NK-92 (cell line): ENCODE data around the gene CFL2.
"Not testable (repeated sequence)": the region's sequence is repeated elsewhere in the genome, so short reads cannot be mapped to it uniquely, and the experiment has no call there.

Source experiments
- DNase-seq: peaks from one replicate; lab custom pipeline; 2025; ENCODE audit not compliant: unreplicated experiment; lab: John Stamatoyannopoulos, UW

CFL2 gene

DNA sequence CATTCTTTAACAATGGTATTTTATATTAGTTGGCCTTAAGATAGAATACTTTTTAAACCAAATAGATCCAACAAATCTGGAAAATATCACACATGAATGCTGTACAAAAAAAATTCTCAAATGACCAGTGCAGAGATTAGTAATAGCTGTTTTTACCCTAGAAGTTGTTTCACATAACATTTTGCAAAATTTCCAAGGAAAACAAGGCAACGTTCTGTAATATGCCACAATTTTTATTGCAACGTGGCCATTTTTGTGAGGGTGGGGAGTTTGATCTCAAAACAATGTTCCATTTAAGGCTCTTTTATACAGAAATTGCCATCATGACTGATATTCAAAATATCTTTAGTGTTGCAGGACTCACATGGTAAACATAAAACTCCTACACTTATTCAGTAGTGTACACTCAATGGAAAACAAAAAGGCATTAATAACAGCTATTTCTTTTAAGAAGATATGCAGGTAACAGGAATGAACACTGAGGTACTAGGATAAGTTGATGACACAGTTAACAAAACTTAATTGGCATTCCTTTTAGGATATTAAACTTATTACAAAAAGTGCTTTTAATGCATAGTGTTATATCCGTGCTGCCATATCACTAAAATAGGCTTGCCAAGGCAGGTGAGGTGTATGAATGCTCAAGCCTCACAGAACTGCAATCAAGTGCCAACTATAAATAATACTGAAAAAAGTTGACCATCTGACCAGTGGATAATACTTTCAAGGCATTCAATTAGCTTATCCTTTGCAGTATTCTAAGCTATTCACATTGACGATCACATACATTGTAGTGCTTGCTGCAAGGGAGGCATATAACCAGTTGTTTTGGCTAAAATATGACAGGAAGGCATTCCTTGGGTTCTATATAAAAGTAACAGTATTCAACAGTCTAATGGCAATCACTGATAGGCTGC, 2.3 kb downstream of the CFL2 start:
- no peak for DNase-seq

DNA sequence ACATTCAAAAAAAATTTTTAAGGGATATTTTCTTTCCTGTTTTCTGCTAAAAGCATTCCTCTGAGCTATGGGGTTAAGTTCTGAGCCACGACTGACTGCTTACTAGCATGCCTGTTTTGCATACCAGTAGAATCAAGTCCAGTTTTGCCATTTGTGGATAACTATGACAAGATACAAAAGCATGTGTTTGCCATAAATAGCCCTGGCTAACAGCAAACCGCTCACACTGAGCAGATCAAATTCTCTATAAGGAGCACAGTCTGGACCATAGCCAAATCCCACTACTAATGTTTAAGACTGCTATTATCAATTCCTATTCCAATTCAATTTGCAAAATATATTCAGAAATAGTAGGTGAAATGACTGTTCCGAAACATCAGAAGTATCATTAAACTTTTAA, 3.2 kb downstream of the CFL2 start:
- DNase-seq: no peak

DNA sequence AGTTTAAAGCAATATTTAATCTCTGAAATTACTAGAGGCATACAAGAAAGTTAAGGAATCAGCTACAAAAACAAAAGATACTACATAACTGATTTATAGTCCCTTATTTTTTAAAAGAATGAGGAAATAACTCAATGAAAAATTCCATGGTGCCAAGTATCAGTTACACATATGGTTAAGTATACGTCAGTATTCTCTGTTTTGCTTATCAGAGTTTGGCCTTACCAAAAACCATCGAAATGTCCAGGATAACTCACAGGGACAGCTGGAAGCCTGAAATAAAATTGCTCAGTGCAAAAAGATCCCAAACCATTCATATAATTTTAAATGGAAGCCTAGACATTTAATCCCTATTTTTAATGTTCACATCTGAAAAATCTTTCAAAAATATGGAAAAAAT, 3.6 kb downstream of the CFL2 start:
- no peak for DNase-seq

GRCh38 chr14:34710006-34710405, 4.4 kb downstream of the CFL2 start:
- no peak for DNase-seq

DNA sequence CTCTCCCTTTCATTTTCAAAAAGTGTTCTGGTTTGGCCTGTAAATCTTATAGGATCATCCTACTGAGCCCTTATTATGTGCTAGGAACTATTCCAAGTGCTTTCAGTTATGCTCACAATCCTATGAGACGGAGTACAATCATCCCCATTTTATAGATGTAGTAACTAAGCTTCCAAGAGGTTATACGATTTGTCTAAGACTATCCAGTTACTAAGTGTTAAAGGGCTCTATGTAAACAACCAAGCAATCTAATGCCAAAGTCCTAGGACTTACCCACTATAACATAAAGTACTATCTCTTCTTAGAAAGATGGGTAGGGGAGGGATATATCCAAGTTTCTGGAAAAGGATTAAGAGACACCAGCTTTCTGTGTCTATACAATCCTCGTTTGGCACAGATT, 6.7 kb downstream of the CFL2 start:
- DNase-seq: no peak

DNA sequence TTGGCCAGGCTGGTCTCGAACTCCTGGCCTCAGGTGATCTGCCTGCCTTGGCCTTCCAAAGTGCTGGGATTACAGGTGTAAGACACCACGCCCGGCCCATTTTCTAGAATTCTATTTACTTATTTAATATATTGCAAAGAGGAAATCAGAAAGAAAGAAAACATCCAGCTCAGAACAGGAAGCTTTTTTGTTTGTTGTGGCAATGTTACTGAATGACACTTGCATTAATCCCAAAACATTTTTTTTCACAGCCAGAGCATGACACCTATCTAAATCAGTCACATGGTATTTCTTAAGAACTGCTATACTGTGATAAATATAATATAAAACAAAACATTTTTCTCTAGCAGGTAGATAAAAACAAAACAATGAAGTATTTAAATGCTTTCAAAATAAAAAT, 12.6 kb downstream of the CFL2 start:
- DNase-seq: no peak

DNA sequence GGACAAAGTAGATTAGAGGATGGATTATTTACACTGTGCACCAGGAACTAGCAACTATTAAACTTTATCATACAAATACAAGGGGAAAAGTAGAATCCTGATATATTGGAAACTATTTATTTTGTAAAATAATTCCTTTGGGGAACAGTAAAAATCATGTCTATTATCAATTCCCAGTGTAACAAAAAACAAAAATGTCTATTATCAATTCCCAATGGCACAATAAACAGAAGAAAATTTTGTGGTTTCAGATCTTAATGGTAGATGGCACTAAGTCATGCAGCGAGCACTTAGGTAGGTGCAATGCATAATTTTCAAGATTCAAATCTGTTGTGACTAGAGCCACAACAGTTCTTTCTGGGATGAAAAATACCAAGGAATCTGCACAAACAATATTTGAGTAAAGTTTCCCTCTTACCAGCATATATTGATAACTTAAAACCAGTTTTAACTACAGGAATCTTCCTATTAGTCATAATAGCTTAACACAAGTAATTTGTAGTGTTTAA, 13.7 kb downstream of the CFL2 start:
- no peak for DNase-seq

- DNase-seq: no peak
Observed at GRCh38 chr14:34699873-34700621, 14.3 kb downstream of the CFL2 start.

DNA sequence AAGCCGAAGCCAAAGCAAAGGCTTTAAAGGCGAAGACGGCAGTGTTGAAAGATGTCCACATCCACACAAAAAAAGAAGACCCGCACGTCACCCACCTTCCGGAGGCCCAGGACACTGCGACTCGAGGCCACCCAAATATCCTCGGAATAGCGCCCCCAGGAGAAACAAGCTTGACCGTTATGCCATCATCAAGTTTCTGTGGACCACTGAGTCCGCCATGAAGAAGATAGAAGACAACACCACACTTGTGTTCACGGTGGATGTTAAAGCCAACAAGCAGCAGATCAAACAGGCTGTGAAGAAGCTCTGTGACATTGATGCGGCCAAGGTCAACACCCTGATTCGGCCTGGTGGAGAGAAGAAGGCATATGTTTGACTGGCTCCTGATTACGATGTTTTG, 20.2 kb downstream of the CFL2 start:
- not testable (repeated sequence) for DNase-seq

GRCh38 chr14:34693228-34693939, 21.0 kb downstream of the CFL2 start:
- DNase-seq: no peak

GRCh38 chr14:34692898-34693227, 21.5 kb downstream of the CFL2 start:
- DNase-seq: no peak

- DNase-seq: no peak
Observed at GRCh38 chr14:34692348-34692747, 22.0 kb downstream of the CFL2 start.

GRCh38 chr14:34691206-34691605, 23.2 kb downstream of the CFL2 start:
- DNase-seq: no peak

DNA sequence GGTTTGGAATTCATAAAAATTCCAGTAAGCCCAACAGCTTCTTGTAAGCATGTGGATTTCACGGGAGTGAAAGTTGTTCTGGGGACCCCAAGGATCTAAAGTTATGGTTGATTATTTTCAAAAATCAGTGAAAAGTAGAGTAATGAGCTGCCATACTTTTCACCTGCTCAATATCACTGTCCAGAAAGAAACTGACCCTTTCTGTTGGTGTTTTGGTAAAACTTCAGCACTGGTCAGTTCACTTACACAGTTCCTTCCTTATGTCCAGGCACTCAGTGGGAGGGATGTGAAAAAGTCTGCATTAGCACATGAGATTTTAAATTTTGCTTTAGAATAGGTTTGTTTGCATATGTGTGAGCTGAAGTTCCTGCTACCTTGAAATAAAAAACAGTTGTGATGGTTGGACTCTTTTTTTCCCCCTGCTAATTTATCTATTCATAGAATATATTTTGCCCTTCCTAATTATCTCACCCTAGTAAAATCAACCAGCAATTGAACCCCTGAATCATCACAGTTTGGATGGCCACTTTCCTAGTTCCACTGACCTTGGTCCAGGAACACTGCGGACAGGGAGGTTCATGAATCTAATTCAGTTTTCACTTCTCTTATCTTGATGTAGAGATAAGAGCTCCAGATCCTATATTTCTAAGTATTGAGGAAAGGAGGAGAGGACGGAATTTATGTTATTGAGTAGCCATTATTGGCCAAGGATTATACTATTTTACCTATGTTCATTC, 25.8 kb downstream of the CFL2 start:
- DNase-seq: no peak

GRCh38 chr14:34685819-34686428, 28.5 kb downstream of the CFL2 start:
- DNase-seq: no peak

DNA sequence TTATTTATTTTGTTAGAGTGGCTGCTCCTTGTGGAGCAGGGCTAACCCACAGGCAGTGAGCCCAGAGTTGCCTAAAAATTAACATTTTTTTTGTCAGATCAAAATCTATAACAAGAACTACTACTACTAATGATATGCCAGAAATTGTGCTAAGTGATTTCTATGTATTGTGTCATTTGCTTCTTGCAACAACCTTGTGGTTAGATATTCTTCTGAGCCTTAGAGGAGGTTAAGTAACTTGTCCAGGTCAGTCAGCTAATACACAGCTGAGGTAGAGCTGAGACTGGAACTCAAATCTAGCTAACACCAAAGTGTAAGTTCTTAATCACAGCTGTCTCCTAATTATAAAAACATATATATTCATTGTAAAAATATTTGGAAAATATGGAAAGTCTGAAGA, 29.8 kb downstream of the CFL2 start:
- no peak for DNase-seq

DNA sequence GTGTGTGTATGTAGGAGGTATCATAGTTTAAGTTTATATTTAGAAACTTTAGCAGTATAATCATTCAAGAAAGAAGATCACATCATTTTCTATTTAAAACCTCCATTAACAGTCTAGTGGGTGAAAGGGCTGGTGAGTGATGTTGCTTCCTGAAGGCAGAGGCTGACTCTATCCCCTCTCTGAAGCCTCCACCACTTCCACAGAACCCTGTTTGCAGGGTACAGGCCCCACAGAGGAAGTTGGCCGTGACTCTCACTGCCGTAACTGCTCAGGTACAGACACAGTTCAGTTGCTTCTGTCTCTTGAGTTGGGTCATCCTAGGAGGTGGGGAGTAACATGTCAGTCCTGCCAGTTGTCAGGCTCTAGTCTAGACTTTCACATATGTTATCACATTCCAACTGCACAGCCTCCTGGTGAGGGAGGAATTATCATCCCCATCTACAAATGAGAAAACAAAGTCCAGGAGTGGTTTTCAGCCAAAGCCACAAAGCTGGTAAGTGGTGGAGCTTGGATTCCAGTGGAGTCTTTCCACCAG, 31.5 kb downstream of the CFL2 start:
- DNase-seq: no peak

DNA sequence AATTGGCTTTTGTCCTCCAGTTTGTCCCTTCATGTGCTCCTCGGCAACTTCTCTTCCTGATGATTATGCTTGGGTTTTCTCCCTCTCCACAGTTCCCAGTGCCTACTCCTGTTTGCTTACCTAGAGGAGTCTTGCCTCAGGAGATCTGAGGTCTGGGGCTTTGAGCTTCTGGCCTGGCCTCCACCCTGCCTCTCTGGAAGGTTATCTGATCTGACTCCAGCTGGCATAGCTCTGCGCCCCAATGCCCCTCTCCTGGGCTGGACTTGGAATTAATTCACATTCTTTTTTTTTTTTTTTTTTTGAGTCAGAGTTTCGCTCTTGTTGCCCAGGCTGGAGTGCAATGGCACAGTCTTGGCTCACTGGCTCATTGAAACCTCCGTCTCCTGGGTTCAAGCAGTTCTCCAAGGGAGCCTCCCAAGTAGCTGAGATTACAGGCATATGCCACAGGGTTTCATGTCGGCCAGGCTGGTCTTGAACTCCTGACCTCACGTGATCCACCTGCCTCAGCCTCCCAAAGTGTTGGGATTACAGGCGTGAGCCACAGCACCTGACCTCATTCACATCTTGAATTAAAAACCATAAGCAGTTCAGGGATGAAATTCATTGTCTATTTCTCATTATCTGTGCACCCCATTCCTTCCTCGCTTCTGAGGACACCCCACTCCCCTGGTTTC, 33.5 kb downstream of the CFL2 start:
- no peak for DNase-seq

- no peak for DNase-seq
Observed at GRCh38 chr14:34678735-34679134, 35.7 kb downstream of the CFL2 start.

DNA sequence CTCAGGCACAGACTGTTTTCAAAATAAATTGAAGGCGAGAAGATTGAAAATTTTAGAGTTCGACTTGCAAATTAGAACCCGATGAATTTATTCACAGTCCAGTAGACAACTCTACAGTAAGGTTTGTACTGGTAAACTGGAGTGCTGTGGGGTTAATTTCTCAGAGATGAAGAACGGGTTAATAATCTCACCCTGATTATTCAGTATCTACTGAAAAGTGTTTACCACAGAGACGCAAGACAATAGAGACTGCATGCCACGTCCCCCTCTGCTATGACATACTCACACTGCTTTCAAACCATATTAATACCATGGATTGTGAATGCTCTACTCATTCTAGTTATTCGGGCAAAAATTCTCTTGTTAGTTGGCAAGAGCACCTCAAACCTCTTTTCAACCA, 36.1 kb downstream of the CFL2 start:
- no peak for DNase-seq
